Sigmoid colon (tissue), 4 donors: ENCODE data around the gene DGKI.

Experiments used
- EP300 ChIP-seq, 4 donors: sonication (generic); formaldehyde crosslinking; IDR thresholded peaks; one replicate each; pipeline ENCODE4 v1.6.1; 2017; ENCODE audit warnings: antibody characterized with exemption in 4 of 4
- POLR2A ChIP-seq, 2 donors: fragments of 450-650 bp; IDR thresholded peaks; one replicate each; pipeline ENCODE4 v1.6.1; 2016; ENCODE audit warnings: antibody characterized with exemption in 2 of 2, mild to moderate bottlenecking in 2 of 2, moderate library complexity in 2 of 2
- POLR2AphosphoS5 ChIP-seq, 4 donors: sonication (generic); formaldehyde crosslinking; IDR thresholded peaks; one replicate each; pipeline ENCODE4 v1.6.1; 2017; ENCODE audit warnings: antibody characterized with exemption in 4 of 4
- TF ChIP-seq, protein P1 (sequence below), 4 experiments: fragments of 450-650 bp in 3 of 4; fragments of 200-600 bp in 1 of 4; IDR thresholded peaks; one replicate each; pipeline ENCODE4 v1.5.1; 2016 to 2019; ENCODE audit warnings: antibody characterized with exemption in 4 of 4, mild to moderate bottlenecking in 3 of 4, moderate library complexity in 2 of 4

GRCh38 chr7:137395420-137395819 lies 451.4 kb downstream of the DGKI start:
- TF ChIP-seq, protein P1, sequence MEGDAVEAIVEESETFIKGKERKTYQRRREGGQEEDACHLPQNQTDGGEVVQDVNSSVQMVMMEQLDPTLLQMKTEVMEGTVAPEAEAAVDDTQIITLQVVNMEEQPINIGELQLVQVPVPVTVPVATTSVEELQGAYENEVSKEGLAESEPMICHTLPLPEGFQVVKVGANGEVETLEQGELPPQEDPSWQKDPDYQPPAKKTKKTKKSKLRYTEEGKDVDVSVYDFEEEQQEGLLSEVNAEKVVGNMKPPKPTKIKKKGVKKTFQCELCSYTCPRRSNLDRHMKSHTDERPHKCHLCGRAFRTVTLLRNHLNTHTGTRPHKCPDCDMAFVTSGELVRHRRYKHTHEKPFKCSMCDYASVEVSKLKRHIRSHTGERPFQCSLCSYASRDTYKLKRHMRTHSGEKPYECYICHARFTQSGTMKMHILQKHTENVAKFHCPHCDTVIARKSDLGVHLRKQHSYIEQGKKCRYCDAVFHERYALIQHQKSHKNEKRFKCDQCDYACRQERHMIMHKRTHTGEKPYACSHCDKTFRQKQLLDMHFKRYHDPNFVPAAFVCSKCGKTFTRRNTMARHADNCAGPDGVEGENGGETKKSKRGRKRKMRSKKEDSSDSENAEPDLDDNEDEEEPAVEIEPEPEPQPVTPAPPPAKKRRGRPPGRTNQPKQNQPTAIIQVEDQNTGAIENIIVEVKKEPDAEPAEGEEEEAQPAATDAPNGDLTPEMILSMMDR (IDR thresholded peaks at IDR 0.05) = no peak
- TF ChIP-seq POLR2AphosphoS5 (IDR thresholded peaks at IDR 0.05) (no peak), POLR2A (IDR thresholded peaks at IDR 0.05) (no peak), EP300 (IDR thresholded peaks at IDR 0.05) (no peak)
